Subcutaneous adipose tissue (tissue), 4 donors: ENCODE measurements around the gene PDCD1. TPM values are rescaled to one million over a fixed set of nuclear protein-coding genes. Genes with fewer than 3 reads are reported as not detected.

Source experiments
- total RNA-seq, 4 donors: library from RNA; depleted of rRNA; stranded (reverse); fragments of >200 nt; gene quantifications; one replicate each; pipeline ENCODE4 v1.1.0, GENCODE V29; 2016
- TF ChIP-seq, protein P1 (sequence below): fragments of 450-650 bp; IDR thresholded peaks from one replicate; pipeline ENCODE4 v1.5.1; 2016; ENCODE audit warnings: low read depth, mild to moderate bottlenecking, control low read depth, antibody characterized with exemption, moderate library complexity

The PDCD1 gene
- total RNA-seq, 4 donors from 2014 or later: 0.44 to 0.57 (median 0.51) TPM; not detected in 1

DNA sequence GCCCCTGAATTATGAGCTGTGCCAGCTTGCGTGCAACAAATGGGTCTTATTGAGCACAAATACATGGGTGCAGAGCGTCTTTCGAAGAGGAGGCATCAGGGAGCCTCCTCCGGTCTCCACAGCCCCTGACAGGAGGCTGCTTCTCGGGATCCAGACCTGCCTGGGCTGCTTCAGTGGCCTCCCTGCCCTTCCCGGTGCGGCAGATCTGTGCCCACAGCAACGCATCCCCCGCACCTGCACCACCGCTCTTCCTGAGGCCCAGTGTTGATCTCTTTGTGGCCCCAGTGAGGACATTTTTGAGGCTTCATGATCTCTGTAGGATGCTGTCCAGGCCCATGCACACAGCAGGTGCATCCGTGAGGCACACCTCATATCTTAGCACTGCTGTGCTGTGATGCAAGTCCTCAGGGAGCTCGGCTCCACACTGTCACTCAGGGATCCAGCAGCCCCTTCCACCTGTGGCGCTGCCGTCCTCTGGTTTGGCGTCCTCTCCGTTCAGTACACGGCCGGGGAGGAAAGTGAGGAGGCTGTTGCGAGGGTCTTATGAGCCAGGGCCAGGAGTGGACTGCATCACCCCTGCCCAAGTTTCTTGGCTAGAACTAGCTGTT lies 28.2 kb upstream of the PDCD1 start:
- TF ChIP-seq, protein P1, sequence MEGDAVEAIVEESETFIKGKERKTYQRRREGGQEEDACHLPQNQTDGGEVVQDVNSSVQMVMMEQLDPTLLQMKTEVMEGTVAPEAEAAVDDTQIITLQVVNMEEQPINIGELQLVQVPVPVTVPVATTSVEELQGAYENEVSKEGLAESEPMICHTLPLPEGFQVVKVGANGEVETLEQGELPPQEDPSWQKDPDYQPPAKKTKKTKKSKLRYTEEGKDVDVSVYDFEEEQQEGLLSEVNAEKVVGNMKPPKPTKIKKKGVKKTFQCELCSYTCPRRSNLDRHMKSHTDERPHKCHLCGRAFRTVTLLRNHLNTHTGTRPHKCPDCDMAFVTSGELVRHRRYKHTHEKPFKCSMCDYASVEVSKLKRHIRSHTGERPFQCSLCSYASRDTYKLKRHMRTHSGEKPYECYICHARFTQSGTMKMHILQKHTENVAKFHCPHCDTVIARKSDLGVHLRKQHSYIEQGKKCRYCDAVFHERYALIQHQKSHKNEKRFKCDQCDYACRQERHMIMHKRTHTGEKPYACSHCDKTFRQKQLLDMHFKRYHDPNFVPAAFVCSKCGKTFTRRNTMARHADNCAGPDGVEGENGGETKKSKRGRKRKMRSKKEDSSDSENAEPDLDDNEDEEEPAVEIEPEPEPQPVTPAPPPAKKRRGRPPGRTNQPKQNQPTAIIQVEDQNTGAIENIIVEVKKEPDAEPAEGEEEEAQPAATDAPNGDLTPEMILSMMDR: no peak

DNA sequence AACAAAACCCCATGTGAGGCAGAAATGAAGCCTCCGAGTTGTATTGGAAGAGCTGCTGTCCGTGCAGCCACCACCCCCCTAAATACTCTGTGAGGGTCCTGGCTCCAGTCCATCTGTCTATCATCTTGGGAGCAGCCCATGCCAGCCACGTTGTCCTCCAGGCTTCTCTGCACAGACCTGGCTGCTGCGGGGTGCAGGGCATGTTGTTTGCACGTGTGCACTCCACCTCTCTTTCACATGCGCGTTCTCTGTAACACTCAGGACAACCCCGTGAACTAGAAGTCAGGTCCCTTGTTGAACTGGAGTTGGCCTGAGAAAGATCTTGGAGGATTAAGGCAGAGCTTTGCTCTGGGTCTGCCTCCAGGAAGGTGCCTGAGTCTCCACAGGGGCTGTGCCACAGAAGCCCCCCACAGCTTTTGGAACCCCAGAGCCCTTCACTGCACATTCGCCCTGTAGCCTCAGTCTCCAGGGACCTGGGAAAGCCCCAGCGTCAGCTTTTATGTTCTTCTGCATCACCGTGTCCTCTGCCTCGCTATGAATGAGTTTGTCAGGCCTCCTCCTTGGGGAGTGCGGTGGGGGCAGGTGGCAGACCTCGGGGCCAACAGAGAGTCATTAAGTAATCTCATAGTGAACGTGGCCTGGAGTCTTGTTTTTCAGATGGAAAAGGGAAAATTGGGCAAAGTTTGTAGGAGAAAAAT lies 27.4 kb upstream of the PDCD1 start:
- TF ChIP-seq, protein P1: no peak

- TF ChIP-seq, protein P1: no peak
Observed at GRCh38 chr2:241885291-241885945, 26.7 kb upstream of the PDCD1 start.

DNA sequence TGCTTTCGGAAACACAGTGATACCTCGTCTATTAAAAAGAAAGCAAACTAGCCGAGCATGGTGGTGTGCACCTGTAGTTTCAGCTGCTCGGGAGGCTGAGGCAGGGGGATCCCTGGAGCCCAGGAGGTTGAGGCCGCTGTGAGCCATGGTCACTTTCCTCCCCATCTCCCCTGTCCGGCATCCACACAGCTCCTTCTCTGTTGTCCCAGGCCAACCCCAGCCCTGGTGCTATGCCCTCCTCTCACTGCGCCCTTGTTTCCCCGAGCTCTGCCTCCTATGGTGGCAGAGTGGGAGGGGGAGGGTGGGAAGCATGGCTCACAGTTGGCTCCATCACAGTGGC lies 26.2 kb upstream of the PDCD1 start:
- TF ChIP-seq, protein P1: no peak

- TF ChIP-seq, protein P1: no peak
Observed at GRCh38 chr2:241882091-241882625, 23.5 kb upstream of the PDCD1 start.

DNA sequence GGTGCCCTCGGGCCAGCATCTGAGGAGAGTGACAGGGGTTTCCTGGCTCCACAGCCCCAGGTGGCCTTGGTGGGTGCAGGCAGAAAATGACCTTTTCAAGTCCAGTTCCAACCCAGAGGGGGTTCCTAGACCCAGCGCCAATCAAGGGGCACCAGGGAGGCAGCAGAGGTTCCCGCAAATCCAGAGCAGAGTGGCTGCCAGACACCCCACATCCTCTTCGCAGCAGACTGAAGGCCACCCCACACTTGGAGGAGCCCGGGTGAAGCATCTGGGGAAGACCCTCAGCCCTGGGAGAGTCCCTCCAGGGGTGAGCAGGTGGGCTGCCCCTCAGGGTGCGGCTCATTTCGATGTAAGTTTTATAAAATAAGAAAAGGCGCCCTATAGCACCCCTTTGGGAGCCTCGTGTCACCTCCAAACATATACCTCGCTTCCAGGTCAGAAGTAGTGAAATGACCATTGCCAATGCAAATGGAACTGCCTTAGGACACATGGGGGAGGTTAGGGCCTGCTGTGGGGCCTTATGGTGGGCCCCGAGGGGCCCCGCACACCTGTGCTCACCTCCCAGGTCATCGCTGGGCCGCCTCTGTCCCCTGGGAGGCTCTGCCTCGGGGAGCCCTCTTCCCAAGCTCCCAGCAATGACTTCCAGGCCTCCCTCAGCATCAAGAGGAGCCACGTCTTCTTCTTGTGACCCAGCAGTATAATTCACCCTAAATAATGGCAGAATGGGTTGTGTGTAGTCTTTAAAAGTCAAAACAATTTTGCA lies 21.8 kb upstream of the PDCD1 start:
- TF ChIP-seq, protein P1: no peak
